SK-N-SH (cell line): Measurements from ENCODE around the gene NCKAP5. TPM values are rescaled to one million over a fixed set of nuclear protein-coding genes. Genes with fewer than 3 reads are reported as not detected.

ENCODE experiments used
- CTCF ChIA-PET: fragments of 300-600, 350-600 bp; formaldehyde crosslinking; extraction: SDS; loops from one replicate; lab custom pipeline; 2021; lab: Yijun Ruan, JAX
- POLR2A ChIA-PET: fragments of 350-600 bp; sonication (Branson Sonifier 250); formaldehyde crosslinking; extraction: SDS; loops from one replicate; lab custom pipeline; 2020; ENCODE audit warnings: antibody characterized with exemption, inconsistent platforms; lab: Yijun Ruan, JAX
- DNase-seq: peaks from one replicate; pipeline ENCODE4 v3.0.0; 2012
- H2AFZ ChIP-seq: fragments of 200-600 bp; sonication (generic); 2 replicates; pipeline ENCODE4 v1.8.1; 2016; ENCODE audit warnings: antibody characterized with exemption, mild to moderate bottlenecking, low read depth
- H3F3A ChIP-seq: fragments of 200-600 bp; sonication (generic); replicated peaks from 2 replicates; pipeline ENCODE3; 2016; ENCODE audit warnings: antibody characterized with exemption, mild to moderate bottlenecking; ENCODE audit not compliant: insufficient read depth
- H3K27ac ChIP-seq, 2 experiments: fragments of 200-500 bp in 1 of 2; fragments of 200-600 bp in 1 of 2; sonication (Bioruptor generic) in 1 of 2; sonication (generic), shearing (Covaris generic) in 1 of 2; 2 replicates each; pipeline versions ENCODE4 v1.5.1 to v1.6.1; 2014 to 2016; ENCODE audit warnings: low read depth in 2 of 2, inconsistent platforms in 1 of 2, low read length in 1 of 2, mild to moderate bottlenecking in 1 of 2, mixed read lengths in 1 of 2
- H3K27me3 ChIP-seq: fragments of 200-600 bp; sonication (generic), shearing (Covaris generic); 2 replicates; pipeline ENCODE4 v1.6.1; 2016; ENCODE audit warnings: mixed run types; ENCODE audit not compliant: insufficient read depth
- H3K36me3 ChIP-seq, 2 experiments: fragments of 200-500 bp in 1 of 2; fragments of 200-600 bp in 1 of 2; sonication (Bioruptor generic) in 1 of 2; sonication (generic) in 1 of 2; replicated peaks in 1 of 2; 2 replicates each; pipeline versions ENCODE3 to v1.5.1; 2014 to 2016; ENCODE audit warnings: low read length in 1 of 2, mild to moderate bottlenecking in 1 of 2; ENCODE audit not compliant: insufficient read depth in 2 of 2, control insufficient read depth in 1 of 2
- H3K4me1 ChIP-seq, 2 experiments: fragments of 200-500 bp in 1 of 2; fragments of 200-600 bp in 1 of 2; sonication (Bioruptor generic) in 1 of 2; sonication (generic), shearing (Covaris generic) in 1 of 2; 2 replicates each; pipeline versions ENCODE4 v1.5.1 to v1.6.1; 2014 to 2016; ENCODE audit warnings: low read depth in 1 of 2, low read length in 1 of 2, mixed run types in 1 of 2; ENCODE audit not compliant: insufficient read depth in 2 of 2, control insufficient read depth in 1 of 2
- H3K4me2 ChIP-seq: fragments of 200-600 bp; sonication (generic), shearing (Covaris generic); 2 replicates; pipeline ENCODE4 v1.6.1; 2017; ENCODE audit warnings: mixed run types
- H3K4me3 ChIP-seq, 2 experiments: fragments of 200-500 bp in 1 of 2; fragments of 200-600 bp in 1 of 2; sonication (Bioruptor generic) in 1 of 2; sonication (generic), shearing (Covaris generic) in 1 of 2; 2 replicates each; pipeline versions ENCODE4 v1.5.1 to v1.8.1; 2014 to 2016; ENCODE audit warnings: low read depth in 2 of 2, inconsistent platforms in 1 of 2, low read length in 1 of 2, mild to moderate bottlenecking in 1 of 2, mixed read lengths in 1 of 2, moderate library complexity in 1 of 2
- H3K79me2 ChIP-seq: fragments of 200-600 bp; sonication (generic); 2 replicates; pipeline ENCODE4 v1.8.1; 2017; ENCODE audit warnings: mild to moderate bottlenecking; ENCODE audit not compliant: insufficient read depth
- H3K9ac ChIP-seq: fragments of 200-600 bp; sonication (generic); 2 replicates; pipeline ENCODE4 v1.6.1; 2017; ENCODE audit warnings: mixed run types
- H3K9me2 ChIP-seq: fragments of 200-600 bp; sonication (generic); 2 replicates; pipeline ENCODE4 v1.6.1; 2017; ENCODE audit warnings: mixed run types
- H3K9me3 ChIP-seq: fragments of 200-600 bp; sonication (generic); 2 replicates; pipeline ENCODE4 v1.6.1; 2017; ENCODE audit warnings: mixed run types, mild to moderate bottlenecking, moderate library complexity
- H4K20me1 ChIP-seq: fragments of 200-600 bp; sonication (generic); 2 replicates; pipeline ENCODE4 v1.6.1; 2017; ENCODE audit warnings: mild to moderate bottlenecking, mixed run types; ENCODE audit not compliant: insufficient read depth
- CHD2 ChIP-seq: fragments of 150-350 bp; IDR thresholded peaks from 2 replicates; pipeline ENCODE4 v1.6.1; 2018; ENCODE audit warnings: low read length; ENCODE audit not compliant: partially characterized antibody
- CTCF ChIP-seq: fragments of 200-600 bp; sonication (generic); IDR thresholded peaks from 2 replicates; pipeline ENCODE4 v1.6.1; 2017; ENCODE audit warnings: antibody characterized with exemption, mild to moderate bottlenecking, moderate library complexity
- ELF1 ChIP-seq: IDR thresholded peaks from 2 replicates; pipeline ENCODE4 v1.4.0; 2012
- FOSL2 ChIP-seq: IDR thresholded peaks from 2 replicates; pipeline ENCODE4 v1.4.0; 2012; ENCODE audit warnings: low read depth, mild to moderate bottlenecking, moderate library complexity, borderline replicate concordance
- FOXM1 ChIP-seq: IDR thresholded peaks from 2 replicates; pipeline ENCODE4 v1.4.0; 2012; ENCODE audit warnings: low read depth, mild to moderate bottlenecking
- JUND ChIP-seq: IDR thresholded peaks from 2 replicates; pipeline ENCODE4 v1.4.0; 2012
- MEF2A ChIP-seq: IDR thresholded peaks from 2 replicates; pipeline ENCODE4 v1.4.0; 2012; ENCODE audit warnings: low read depth, borderline replicate concordance
- SIN3A ChIP-seq: IDR thresholded peaks from 2 replicates; pipeline ENCODE4 v1.6.1; 2012; ENCODE audit warnings: low read depth, mild to moderate bottlenecking, low read length, moderate library complexity, borderline replicate concordance
- SMC3 ChIP-seq: IDR thresholded peaks from 2 replicates; pipeline ENCODE4 v1.6.1; 2012; ENCODE audit warnings: low read depth, low read length, improper control_type of control experiment
- TEAD4 ChIP-seq: IDR thresholded peaks from 2 replicates; pipeline ENCODE4 v1.4.0; 2012; ENCODE audit warnings: mild to moderate bottlenecking, borderline replicate concordance; ENCODE audit not compliant: insufficient read depth
- USF1 ChIP-seq: IDR thresholded peaks from 2 replicates; pipeline ENCODE4 v1.4.0; 2012; ENCODE audit warnings: low read depth, borderline replicate concordance
- WGBS: methylation state at CpG from one replicate; pipeline ENCODE4 v1.1.6; 2017; ENCODE audit warnings: low lambda C conversion rate; 5-methylcytosine and 5-hydroxymethylcytosine counted together
- polyA plus RNA-seq, 3 experiments: library from polyadenylated mRNA; depleted of rRNA; stranded (reverse); fragments of >200 nt; gene quantifications; 2 replicates each; pipeline ENCODE4 v1.2.3, GENCODE V29; 2012

Gene NCKAP5
- polyA plus RNA-seq, 1 of the 3 experiments (the other 2 are of a cell fraction): 0.02 TPM

DNA sequence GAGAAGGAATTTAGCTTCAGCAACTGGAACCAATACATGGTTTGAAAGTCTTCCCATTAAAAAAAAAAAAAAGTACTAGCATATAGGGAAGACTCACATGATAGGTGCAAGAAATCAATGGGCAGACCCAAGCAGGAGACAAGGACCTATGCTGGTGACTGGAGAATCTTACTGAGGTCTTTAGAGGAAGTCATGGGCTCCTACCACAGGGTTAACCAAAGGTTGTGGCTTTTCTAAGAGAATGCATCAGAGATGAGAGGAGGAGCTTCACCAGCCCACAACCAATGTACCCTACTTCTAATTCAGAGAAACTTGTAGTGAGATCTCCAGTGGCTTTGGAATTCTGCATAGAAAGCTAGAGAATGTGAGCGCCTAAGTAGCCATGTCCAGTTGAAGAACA is 207.4 kb downstream of the NCKAP5 start:
- DNase-seq: no peak
- H3K4me2 ChIP-seq: no peak overlapping the region
- no peaks in the 10 kb centered on the region for H3K36me3 ChIP-seq
- H3K4me1 ChIP-seq: peaks cover 0 to 20% of the 10 kb centered on the region in 2 experiments; a peak in 1 of 4 replicates
- no peaks in the 10 kb centered on the region for H3K79me2 ChIP-seq
- CTCF ChIA-PET: interaction anchor here (0.9 to 1.2 kb wide), 2 partner anchors 10 to 16 kb away, joined by 3 to 4 read pairs; no protein-coding TSS in a partner anchor
- H3K27ac ChIP-seq: no peak overlapping the region
- H3K9ac ChIP-seq: no peak overlapping the region
- H3K27me3 ChIP-seq: no peaks in the 10 kb centered on the region
- 58% methylated on average over 1 of the region's 1 CpG for WGBS
- H3F3A ChIP-seq: no peaks in the 10 kb centered on the region
- H3K9me2 ChIP-seq: no peaks in the 10 kb centered on the region
- POLR2A ChIA-PET: no interaction called here
- H2AFZ ChIP-seq: no peak overlapping the region
- no peak overlapping the region for H3K4me3 ChIP-seq
- H3K9me3 ChIP-seq: no peaks in the 10 kb centered on the region
- TF ChIP-seq CTCF (no peak), SIN3A (no peak), FOXM1 (no peak), USF1 (no peak), JUND (no peak)
- H4K20me1 ChIP-seq: no peaks in the 10 kb centered on the region

DNA sequence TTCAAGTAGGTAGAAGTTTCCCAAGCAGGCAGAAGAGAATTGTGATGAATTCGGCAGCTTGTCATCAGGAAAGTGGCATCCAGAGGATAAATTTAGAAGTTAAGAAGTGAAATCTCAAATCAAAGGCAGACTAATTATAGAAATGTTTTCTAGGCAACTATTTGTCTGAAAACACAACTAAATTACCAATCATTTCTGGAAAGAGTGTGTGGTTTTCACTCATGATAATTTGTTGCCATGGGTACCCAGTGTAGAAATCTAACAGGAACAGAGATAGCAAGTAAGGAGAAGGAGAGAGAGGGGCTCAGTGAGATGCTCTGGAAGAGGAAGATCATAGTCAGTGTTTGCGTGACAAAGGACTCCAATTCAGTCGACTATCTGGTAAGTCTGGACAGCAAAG is 208.1 kb downstream of the NCKAP5 start:
- DNase-seq: no peak
- Histone ChIP-seq H3K27me3 (no peaks in the 10 kb centered on the region), H3K4me3 (no peak overlapping the region), H3K79me2 (no peaks in the 10 kb centered on the region), H3K36me3 (no peaks in the 10 kb centered on the region), H3F3A (no peaks in the 10 kb centered on the region), H3K4me1 (peaks cover 0 to 20% of the 10 kb centered on the region in 2 experiments; a peak in 1 of 4 replicates), H4K20me1 (no peaks in the 10 kb centered on the region), H3K4me2 (no peak overlapping the region), H3K9me2 (no peaks in the 10 kb centered on the region), H2AFZ (no peak overlapping the region), H3K27ac (no peak overlapping the region), H3K9me3 (no peaks in the 10 kb centered on the region), H3K9ac (no peak overlapping the region)
- no peak for TF ChIP-seq ELF1
- TF ChIP-seq TEAD4: no peak
- TF ChIP-seq CHD2: no peak
- TF ChIP-seq FOSL2: no peak
- no peak for TF ChIP-seq MEF2A
- no peak for TF ChIP-seq SMC3
- POLR2A ChIA-PET: no interaction called here
- WGBS: 42% methylated on average over 3 of the region's 3 CpGs
- CTCF ChIA-PET: no interaction called here
